Liver (tissue), 9 donors: ENCODE data around the gene PRCD. TPM values are rescaled to one million over a fixed set of nuclear protein-coding genes. Genes with fewer than 3 reads are reported as not detected.
A peak's percentile ranks its signal among the peaks of the same experiment; 100 is the strongest.

Experiments used
- DNase-seq: peaks from one replicate; pipeline ENCODE4 v3.0.0-alpha.2; 2017; ENCODE audit warnings: low spot score
- H3K27ac ChIP-seq, 2 donors: one replicate each; pipeline ENCODE4 v1.7.0; 2013; ENCODE audit warnings: inconsistent platforms in 2 of 2, low read length in 2 of 2, control low read depth in 1 of 2, low read depth in 1 of 2, mild to moderate bottlenecking in 1 of 2
- H3K27me3 ChIP-seq, 4 donors: one replicate each; pipeline versions ENCODE4 v1.6.1 to v1.7.0; 2013; ENCODE audit warnings: low read length in 3 of 4, inconsistent platforms in 1 of 4, mild to moderate bottlenecking in 1 of 4, moderate library complexity in 1 of 4; ENCODE audit not compliant: control insufficient read depth in 4 of 4, insufficient read depth in 4 of 4
- H3K36me3 ChIP-seq, 4 donors: one replicate each; pipeline versions ENCODE4 v1.6.1 to v1.7.0; 2013; ENCODE audit warnings: low read length in 3 of 4, mild to moderate bottlenecking in 3 of 4, low read depth in 1 of 4, moderate library complexity in 1 of 4; ENCODE audit not compliant: control insufficient read depth in 4 of 4, insufficient read depth in 3 of 4
- H3K4me1 ChIP-seq, 4 donors: one replicate each; pipeline versions ENCODE4 v1.6.1 to v1.7.0; 2013; ENCODE audit warnings: low read length in 3 of 4, mild to moderate bottlenecking in 3 of 4, moderate library complexity in 1 of 4; ENCODE audit not compliant: control insufficient read depth in 4 of 4, insufficient read depth in 4 of 4
- H3K4me3 ChIP-seq, 3 donors: one replicate each; pipeline versions ENCODE4 v1.6.1 to v1.7.0; 2013; ENCODE audit warnings: low read length in 3 of 3, control low read depth in 1 of 3, low read depth in 1 of 3, mild to moderate bottlenecking in 1 of 3
- H3K9ac ChIP-seq, 2 donors: one replicate each; pipeline ENCODE4 v1.7.0; 2013; ENCODE audit warnings: low read length in 2 of 2, mild to moderate bottlenecking in 2 of 2, moderate library complexity in 2 of 2, control low read depth in 1 of 2, low read depth in 1 of 2
- H3K9me3 ChIP-seq, 4 donors: one replicate each; pipeline versions ENCODE4 v1.6.1 to v1.7.0; 2013; ENCODE audit warnings: low read length in 3 of 4; ENCODE audit not compliant: control insufficient read depth in 4 of 4
- ATF3 ChIP-seq: IDR thresholded peaks from 2 replicates; pipeline ENCODE4 v1.6.1; 2016; ENCODE audit warnings: antibody characterized with exemption
- CTCF ChIP-seq: fragments of 150-350 bp; IDR thresholded peaks from 2 replicates; pipeline ENCODE4 v1.5.1; 2017; ENCODE audit warnings: improper control_type of control experiment, low read depth, low read length; ENCODE audit not compliant: missing input control
- EGR1 ChIP-seq, 2 donors: IDR thresholded peaks; 2 replicates each; pipeline ENCODE4 v1.6.1; 2016 to 2018; ENCODE audit warnings: antibody characterized with exemption in 2 of 2, low read depth in 2 of 2
- FOXA1 ChIP-seq: IDR thresholded peaks from 2 replicates; pipeline ENCODE4 v1.6.1; 2016; ENCODE audit warnings: antibody characterized with exemption
- GABPA ChIP-seq, 2 donors: IDR thresholded peaks in 1 of 2; conservative IDR thresholded peaks in 1 of 2; 2 replicates each; pipeline ENCODE4 v1.6.1; 2016; ENCODE audit warnings: antibody characterized with exemption in 2 of 2, mild to moderate bottlenecking in 1 of 2, moderate library complexity in 1 of 2
- HNF4G ChIP-seq: IDR thresholded peaks from 2 replicates; pipeline ENCODE4 v1.6.1; 2016; ENCODE audit warnings: antibody characterized with exemption
- JUND ChIP-seq, 2 donors: IDR thresholded peaks; 2 replicates each; pipeline ENCODE4 v1.6.1; 2016; ENCODE audit warnings: antibody characterized with exemption in 2 of 2
- RAD21 ChIP-seq, 2 donors: IDR thresholded peaks; 2 replicates each; pipeline ENCODE4 v1.6.1; 2016; ENCODE audit warnings: antibody characterized with exemption in 2 of 2, mild to moderate bottlenecking in 2 of 2
- REST ChIP-seq: IDR thresholded peaks from 2 replicates; pipeline ENCODE4 v1.6.1; 2016; ENCODE audit warnings: antibody characterized with exemption, mild to moderate bottlenecking
- RXRA ChIP-seq, 2 donors: IDR thresholded peaks; 2 replicates each; pipeline ENCODE4 v1.6.1; 2017 to 2018; ENCODE audit warnings: antibody characterized with exemption in 2 of 2, mild to moderate bottlenecking in 1 of 2
- TAF1 ChIP-seq: conservative IDR thresholded peaks from 2 replicates; pipeline ENCODE4 v1.6.1; 2016; ENCODE audit warnings: antibody characterized with exemption, mild to moderate bottlenecking
- YY1 ChIP-seq: IDR thresholded peaks from 2 replicates; pipeline ENCODE4 v1.6.1; 2016; ENCODE audit warnings: antibody characterized with exemption, mild to moderate bottlenecking
- WGBS: extraction: QIAGEN DNeasy Blood & Tissue Kit; methylation state at CpG from one replicate; pipeline ENCODE4 v1.1.7; 2013; 5-methylcytosine and 5-hydroxymethylcytosine counted together
- polyA plus RNA-seq, 2 donors: library from polyadenylated mRNA; stranded (reverse) in 1 of 2; unstranded in 1 of 2; fragments of 200-250 nt in 1 of 2; fragments of >200 nt in 1 of 2; fragmentation: Nextera tagmentation in 1 of 2; extraction: Ambion mirVana in 1 of 2; gene quantifications; one replicate each; pipeline versions ENCODE4 v1.2.1 to v1.2.3, GENCODE V29; 2013 to 2015
- total RNA-seq, 2 donors: library from RNA; depleted of rRNA; stranded (reverse); fragments of >200 nt; gene quantifications; one replicate each; pipeline ENCODE4 v1.2.3, GENCODE V29; 2014
- donor health status: healthy.
- donor health status: healthy.
- donor health status: healthy.
- donor health status: healthy.
- donor health status: healthy.

Gene PRCD
- total and polyA plus RNA-seq, 4 donors: 0.63 to 1.0 (median 0.75) TPM; not detected in 1

- TF ChIP-seq JUND (IDR thresholded peaks at IDR 0.05): no peak
- TF ChIP-seq GABPA (IDR thresholded peaks at IDR 0.05 in 1 of 2, conservative IDR thresholded peaks at IDR 0.05 in 1 of 2): no peak
- TF ChIP-seq YY1: no peak
- TF ChIP-seq RXRA (IDR thresholded peaks at IDR 0.05): no peak
- TF ChIP-seq REST: no peak
- no peak for TF ChIP-seq ATF3
- no peak for TF ChIP-seq HNF4G
- no peak for TF ChIP-seq EGR1 (IDR thresholded peaks at IDR 0.05; ENCODE audit: low read depth in 2 of 2)
- Histone ChIP-seq H3K9ac (peak within 1 kb of the TSS; percentile 26 to 32), H3K4me1 (peaks cover 10 to 44% (median 24%) of the 10 kb centered on the region in 4 donors), H3K4me3 (peak within 1 kb of the TSS; percentile 53 to 84 (median 65)), H3K27me3 (no peaks in the 10 kb centered on the region), H3K27ac (peak within 1 kb of the TSS; percentile 64 to 86), H3K9me3 (no peaks in the 10 kb centered on the region), H3K36me3 (no peaks in the 10 kb centered on the region)
- DNase-seq: peak; percentile 99
- 2% methylated on average over 72 of the region's 72 CpGs for WGBS
Measured at GRCh38 chr17:76501018-76501826, 38.6 kb upstream of the PRCD start, which contains the start of gene RHBDF2. TSS of gene RHBDF2 (minus strand) at chr17:76501423. CDS start at chr17:76481524, 19,899 bp downstream.

- no peak overlapping the region for H3K4me3 ChIP-seq
- WGBS: 85% methylated on average over 11 of the region's 11 CpGs
- no peaks in the 10 kb centered on the region for H3K36me3 ChIP-seq
- peak overlapping the region; percentile 56 to 64 for H3K27ac ChIP-seq
- H3K9me3 ChIP-seq: no peaks in the 10 kb centered on the region
- peaks cover 10 to 44% (median 24%) of the 10 kb centered on the region in 4 donors for H3K4me1 ChIP-seq
- TF ChIP-seq ATF3: no peak
- TF ChIP-seq JUND (IDR thresholded peaks at IDR 0.05): no peak
- TF ChIP-seq YY1: no peak
- no peak for TF ChIP-seq HNF4G
- no peak for TF ChIP-seq RAD21 (IDR thresholded peaks at IDR 0.05)
- TF ChIP-seq CTCF: no peak
- no peak for TF ChIP-seq TAF1
- no peak for TF ChIP-seq EGR1 (IDR thresholded peaks at IDR 0.05; ENCODE audit: low read depth in 2 of 2)
- no peak for TF ChIP-seq REST
- no peak for TF ChIP-seq FOXA1
- TF ChIP-seq RXRA (IDR thresholded peaks at IDR 0.05): no peak
- no peaks in the 10 kb centered on the region for H3K27me3 ChIP-seq
- no peak for DNase-seq
- H3K9ac ChIP-seq: no peak overlapping the region
Measured at GRCh38 chr17:76501827-76502307, 38.0 kb upstream of the PRCD start.
